GM18873 (cell line): ENCODE data around the gene NKTR.

ENCODE experiments used
- ATAC-seq: cut with Tn5 transposase; IDR thresholded peaks from one replicate; pipeline ENCODE4 v1.9.1; 2021; ENCODE audit warnings: mild to moderate bottlenecking, moderate library complexity, moderate number of reproducible peaks; ENCODE audit not compliant: unreplicated experiment, low FRiP score

Gene NKTR

DNA sequence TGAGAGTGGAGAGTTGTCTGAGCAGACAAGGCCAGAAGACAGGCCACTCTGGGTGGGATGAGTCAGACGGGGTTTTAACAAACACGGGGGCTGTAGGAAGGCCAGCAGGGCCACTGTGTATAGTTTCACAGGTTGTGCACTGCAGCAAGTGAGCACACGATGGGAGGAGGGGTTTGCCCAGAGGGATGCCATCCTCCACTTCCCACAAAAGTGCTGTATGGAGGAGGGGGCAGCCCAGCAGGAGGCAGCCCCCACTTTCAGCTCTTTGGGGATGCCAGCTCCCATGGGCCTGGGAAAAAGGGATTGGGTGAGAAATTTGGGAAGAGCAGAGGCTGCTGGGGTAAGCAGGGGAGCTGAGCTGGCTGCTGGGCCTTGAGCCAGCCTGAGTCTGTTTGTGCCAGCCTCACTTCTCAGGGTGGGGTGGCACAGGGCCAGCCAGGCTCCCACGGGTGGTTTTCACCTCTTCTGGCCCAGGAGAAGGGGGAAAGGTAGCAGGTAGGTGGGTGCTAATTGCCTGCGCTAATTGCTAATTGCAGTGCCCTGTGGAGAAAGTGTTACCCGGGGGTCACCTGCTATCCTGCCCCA lies 59.7 kb downstream of the NKTR start:
- ATAC-seq: no peak

- no peak for ATAC-seq
Measured at GRCh38 chr3:42660898-42661297, 60.4 kb downstream of the NKTR start.

DNA sequence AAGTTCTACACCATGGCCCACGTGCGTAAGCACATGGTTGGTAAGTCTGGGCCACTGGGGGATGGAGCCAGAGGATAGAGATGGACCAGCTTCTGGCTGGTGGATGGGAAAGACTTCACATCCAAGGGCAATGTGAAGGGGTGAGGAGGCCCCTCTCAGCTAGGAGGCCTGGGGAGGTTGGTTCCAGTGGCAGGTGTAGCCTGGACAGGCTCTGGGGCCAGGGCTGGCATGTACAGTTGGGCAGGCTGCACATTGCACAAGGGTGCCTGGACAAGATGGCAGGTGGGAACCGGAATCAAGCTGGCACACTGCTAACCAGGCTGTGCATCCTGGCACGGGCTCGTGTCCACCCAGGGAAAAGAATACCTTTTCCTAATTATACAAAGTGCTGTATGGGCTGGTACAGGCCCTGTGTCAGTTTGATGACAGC lies 61.1 kb downstream of the NKTR start:
- no peak for ATAC-seq

- ATAC-seq: no peak
Measured at GRCh38 chr3:42662037-42662812, 61.7 kb downstream of the NKTR start.

GRCh38 chr3:42662813-42663535 lies 62.5 kb downstream of the NKTR start:
- no peak for ATAC-seq

GRCh38 chr3:42663581-42664437 lies 63.3 kb downstream of the NKTR start:
- ATAC-seq: no peak

DNA sequence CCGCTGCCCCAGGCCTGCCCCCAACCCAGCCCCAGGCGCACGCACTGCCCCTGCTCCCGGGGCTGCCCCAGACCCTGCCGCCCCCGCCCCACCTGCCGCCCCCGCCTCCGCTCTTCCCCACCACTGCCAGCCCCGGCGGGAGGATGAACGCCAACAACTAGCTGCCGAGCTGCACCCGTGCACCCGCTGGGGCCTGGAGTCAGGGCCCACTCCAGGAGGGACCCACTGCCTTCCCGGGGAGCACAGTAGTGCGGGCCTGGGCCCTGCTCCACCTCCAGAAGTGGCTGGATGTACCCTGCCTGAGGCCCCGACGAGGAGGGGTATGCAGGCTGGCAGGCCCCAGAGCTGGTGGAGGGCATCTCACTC lies 63.9 kb downstream of the NKTR start:
- no peak for ATAC-seq

DNA sequence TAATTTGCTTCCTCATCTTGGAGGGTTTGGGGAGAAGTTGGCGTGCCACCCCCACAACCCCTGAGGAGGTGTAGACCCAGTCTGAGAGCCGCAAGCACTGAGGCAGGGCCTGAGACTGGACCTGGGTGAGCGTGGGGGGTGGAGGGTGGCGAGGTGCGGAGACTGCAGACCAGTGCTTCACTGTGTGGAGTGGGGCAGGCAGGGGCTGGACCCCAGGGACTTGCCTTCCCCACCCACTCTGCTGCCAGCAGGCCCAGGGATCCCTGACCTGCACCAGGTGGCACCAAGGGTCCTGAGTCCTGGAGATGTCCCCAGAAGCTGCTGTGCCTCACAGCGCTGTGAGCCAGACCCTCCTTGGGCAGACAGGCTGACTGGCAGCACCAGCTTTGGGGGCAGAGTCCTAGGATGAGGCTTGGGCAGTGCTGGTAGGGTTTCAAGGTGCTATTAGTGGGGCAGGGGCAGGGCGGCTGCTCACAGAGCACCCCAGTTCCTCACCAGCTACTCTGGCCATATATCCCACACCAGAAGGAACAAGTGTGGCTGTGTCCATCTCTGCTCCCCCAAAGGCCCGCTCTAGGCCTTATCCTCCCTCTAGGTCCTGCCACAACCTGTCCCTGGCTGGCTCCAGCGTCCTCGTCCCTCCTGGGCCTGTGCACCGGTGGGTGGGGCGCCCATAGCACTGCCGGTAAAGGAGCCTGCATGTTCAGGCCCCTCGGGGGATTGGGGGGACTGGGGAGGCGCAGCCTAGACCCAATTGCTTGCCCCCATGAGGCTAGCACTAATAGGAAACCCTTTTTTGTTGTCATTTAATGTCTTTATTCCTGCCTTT lies 64.8 kb downstream of the NKTR start:
- ATAC-seq: no peak

DNA sequence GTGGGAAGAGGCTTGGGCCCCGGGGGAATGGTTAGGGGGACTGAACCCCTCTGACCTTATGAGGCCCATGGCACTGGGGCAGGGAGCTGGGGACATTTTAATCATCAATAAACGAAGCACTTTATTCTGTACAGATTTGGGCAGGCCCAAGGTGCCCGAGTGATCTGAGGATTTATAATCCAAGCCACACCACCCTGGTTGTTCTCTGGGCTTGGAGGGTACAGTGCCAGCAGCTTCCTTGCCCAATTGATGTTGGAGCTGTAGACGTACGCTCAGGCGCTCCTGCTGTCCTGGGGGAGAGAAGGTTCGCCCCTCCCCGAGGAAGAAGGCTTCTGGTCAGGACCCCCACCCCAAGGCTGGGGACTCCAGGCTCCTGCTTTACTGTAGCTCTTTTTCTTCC lies 65.5 kb downstream of the NKTR start:
- ATAC-seq: no peak

GRCh38 chr3:42666577-42666998 lies 66.1 kb downstream of the NKTR start:
- no peak for ATAC-seq

DNA sequence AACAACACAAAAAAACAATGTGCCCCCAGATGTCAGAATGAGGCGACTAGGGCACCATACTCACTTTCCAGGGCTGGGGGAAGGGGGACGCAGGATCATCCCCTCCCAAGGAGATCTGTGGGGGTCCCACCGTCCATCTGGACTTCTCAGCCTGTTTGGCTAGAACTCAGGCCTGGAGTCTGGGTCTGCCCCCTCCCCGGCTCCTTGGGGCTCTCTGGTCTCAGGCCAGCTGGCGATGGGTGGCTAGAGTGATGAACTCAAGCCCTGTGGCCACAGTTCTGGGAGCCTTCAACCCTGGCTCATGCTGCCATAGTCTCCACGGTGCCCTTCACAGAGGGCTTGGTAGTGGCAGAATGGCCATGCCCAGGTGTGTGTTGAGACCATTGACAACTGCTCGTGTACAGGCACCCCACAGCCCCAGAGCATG lies 66.6 kb downstream of the NKTR start:
- no peak for ATAC-seq

DNA sequence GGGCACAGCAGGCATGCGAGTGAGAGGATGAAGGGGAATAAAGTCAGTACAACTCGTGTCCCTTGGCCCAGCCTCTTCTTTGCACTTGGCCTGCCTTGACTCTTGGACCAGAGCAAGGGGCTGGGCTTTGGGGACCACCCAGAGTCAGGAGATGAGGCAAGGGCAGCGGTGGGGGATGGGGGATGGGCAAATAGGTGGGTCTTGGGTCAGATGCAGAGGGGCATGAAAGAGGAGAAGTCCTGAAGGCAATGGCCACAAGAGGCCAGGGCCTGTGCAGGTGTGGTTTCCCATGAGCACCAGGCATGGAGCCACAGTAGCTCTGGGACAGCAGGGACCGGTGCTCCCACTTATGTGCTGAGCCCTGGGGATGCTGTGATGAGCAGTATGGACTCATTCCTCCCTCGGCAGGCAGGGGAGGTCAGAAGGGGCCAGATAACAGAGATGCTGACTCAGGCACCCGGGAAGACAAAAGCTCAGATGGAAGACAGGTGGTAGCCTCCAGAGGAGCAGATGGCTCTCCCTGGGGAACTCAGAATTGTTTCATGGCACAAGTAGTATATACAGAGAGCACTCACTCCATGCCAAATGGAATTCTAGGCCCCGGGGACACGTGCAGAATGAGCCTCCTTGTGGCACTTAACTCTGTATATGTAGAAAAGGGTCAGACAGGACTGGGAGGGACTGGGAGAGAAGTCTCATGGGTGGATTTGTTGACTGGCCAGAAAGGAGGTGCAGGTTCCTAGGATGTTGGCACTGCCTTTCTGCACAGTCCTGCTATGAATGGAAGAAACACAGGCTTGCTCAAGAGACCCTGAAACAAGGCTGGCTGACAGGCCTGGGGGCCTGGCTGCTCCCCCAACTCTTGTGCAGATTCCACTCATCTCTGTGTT lies 67.3 kb downstream of the NKTR start:
- ATAC-seq: no peak

- no peak for ATAC-seq
Measured at GRCh38 chr3:42668413-42668760, 67.9 kb downstream of the NKTR start.

- ATAC-seq: no peak
Measured at GRCh38 chr3:42668793-42669217, 68.3 kb downstream of the NKTR start.

- ATAC-seq: no peak
Measured at GRCh38 chr3:42670051-42670576, 69.6 kb downstream of the NKTR start.

DNA sequence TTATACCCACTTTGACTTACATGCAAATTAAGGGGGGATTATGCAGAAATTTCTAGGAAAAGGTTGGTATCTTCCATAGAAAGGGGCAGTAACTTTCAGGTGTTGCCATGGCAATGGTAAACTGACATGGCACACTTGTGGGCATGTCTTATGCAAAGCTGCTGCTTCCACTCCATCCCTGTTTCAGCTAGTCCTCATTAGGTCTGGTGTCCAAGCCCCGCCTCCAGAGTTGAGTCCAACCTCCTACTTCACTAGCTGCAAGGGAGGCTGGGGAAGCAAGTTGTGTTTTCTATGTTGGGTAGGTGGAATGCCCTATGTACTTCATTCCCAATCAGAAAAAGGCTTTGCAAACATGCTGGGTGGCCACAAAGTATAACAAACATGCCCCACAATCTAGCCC lies 70.2 kb downstream of the NKTR start:
- no peak for ATAC-seq

DNA sequence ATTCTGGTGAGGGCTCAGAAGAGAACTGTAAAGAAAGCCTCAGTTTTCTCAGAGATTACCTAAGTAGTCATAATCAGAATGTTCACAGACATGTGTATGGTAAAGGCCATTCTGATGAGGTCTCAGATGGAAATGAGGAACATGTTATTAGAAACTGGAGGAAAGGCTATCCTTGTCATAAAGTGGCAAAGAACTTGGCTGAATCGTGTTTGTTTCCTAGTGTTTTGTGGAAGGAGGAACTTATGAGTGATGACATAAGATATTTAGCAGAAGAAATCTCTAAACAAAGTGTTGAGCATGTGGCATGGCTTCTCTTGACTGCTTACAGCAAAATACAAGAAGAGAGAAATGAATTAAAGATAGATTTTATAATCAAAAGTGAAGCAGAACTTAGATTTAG lies 72.0 kb downstream of the NKTR start:
- no peak for ATAC-seq

DNA sequence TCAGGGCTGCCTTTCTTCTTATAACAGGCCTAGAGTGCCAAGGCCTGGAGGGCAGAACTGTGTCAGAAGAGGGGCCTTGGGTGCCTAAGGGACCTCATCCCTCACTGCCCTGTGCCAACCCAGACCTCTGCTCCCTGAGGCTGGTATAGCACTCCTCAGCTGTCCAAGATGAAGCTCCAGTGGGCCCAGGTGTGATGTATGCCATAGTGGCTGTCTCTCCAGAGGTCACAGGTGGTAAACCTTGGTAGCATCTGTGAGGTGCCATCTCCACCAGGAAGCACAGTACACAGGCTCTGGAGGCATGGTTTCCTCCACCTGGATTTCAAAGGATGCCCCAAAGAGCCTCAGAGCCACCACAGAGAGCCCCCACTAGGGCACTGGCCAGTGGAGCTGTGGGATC lies 72.6 kb downstream of the NKTR start:
- ATAC-seq: no peak

DNA sequence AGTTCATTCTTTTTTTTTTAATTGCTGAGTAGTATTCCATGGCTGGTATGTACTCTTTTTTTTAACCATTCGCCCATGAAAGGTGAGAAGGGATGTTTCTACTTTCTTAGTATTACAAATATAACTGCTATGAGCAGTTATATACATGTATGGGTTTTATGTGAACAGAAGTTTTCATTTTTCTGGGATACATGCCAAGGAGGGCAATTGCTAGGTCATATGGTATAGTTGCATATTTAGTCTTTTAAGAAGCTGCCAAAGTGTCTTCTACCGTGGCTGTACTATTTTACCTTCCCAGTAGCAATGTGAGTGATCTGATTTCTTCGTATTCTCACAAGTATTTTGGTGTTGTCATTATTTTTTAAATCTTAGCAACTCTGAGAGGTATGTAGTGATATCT lies 73.7 kb downstream of the NKTR start:
- no peak for ATAC-seq
